GM12891 (cell line): ENCODE results near the gene ZDHHC17.

Source experiments
- PAX5 ChIP-seq: IDR thresholded peaks from 2 replicates; pipeline ENCODE4 v1.6.1; 2011; ENCODE audit warnings: low read length, moderate library complexity, mild to moderate bottlenecking; ENCODE audit not compliant: insufficient read depth, severe bottlenecking
- POLR2A ChIP-seq: IDR thresholded peaks from 2 replicates; pipeline ENCODE4 v1.6.1; 2011; ENCODE audit warnings: low read depth, low read length, control low read depth
- POLR2AphosphoS5 ChIP-seq: IDR thresholded peaks from 2 replicates; pipeline ENCODE4 v1.6.1; 2011; ENCODE audit warnings: low read depth, low read length, control low read depth
- POU2F2 ChIP-seq: IDR thresholded peaks from 2 replicates; pipeline ENCODE4 v1.6.1; 2011; ENCODE audit warnings: low read depth, mild to moderate bottlenecking, control low read depth, low read length, moderate library complexity
- SPI1 ChIP-seq: IDR thresholded peaks from 2 replicates; pipeline ENCODE4 v1.6.1; 2011; ENCODE audit warnings: low read depth, low read length, control low read depth
- TAF1 ChIP-seq: IDR thresholded peaks from 2 replicates; pipeline ENCODE4 v1.6.1; 2011; ENCODE audit warnings: low read depth, low read length, control low read depth

- TF ChIP-seq POLR2AphosphoS5 (no peak), POLR2A (no peak), PAX5 (no peak), SPI1 (no peak), POU2F2 (no peak), TAF1 (no peak)
These were observed 72.7 kb downstream of the ZDHHC17 start for GRCh38 chr12:76836633-76837032.
